Measurements from ENCODE around the gene EPS15.

- no peak for TF ChIP-seq TBP (optimal IDR thresholded peaks at IDR 0.05; ENCODE audit: low read depth, low read length)
- TF ChIP-seq, protein P1, sequence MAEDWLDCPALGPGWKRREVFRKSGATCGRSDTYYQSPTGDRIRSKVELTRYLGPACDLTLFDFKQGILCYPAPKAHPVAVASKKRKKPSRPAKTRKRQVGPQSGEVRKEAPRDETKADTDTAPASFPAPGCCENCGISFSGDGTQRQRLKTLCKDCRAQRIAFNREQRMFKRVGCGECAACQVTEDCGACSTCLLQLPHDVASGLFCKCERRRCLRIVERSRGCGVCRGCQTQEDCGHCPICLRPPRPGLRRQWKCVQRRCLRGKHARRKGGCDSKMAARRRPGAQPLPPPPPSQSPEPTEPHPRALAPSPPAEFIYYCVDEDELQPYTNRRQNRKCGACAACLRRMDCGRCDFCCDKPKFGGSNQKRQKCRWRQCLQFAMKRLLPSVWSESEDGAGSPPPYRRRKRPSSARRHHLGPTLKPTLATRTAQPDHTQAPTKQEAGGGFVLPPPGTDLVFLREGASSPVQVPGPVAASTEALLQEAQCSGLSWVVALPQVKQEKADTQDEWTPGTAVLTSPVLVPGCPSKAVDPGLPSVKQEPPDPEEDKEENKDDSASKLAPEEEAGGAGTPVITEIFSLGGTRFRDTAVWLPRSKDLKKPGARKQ (CRISPR knock-in tag; IDR thresholded peaks at IDR 0.05): no peak
- no peak for TF ChIP-seq CREB1 (IDR thresholded peaks at IDR 0.05)
- TF ChIP-seq CREB1 (CRISPR knock-in tag; IDR thresholded peaks at IDR 0.05): no peak
- TF ChIP-seq ZNF232 (CRISPR knock-in tag; IDR thresholded peaks at IDR 0.05): no peak
- no peak for TF ChIP-seq CTCF (IDR thresholded peaks at IDR 0.05 in 2 of 3, conservative IDR thresholded peaks at IDR 0.05 in 1 of 3; ENCODE audit: insufficient read depth in 2 of 3, low read depth in 1 of 3, low read length in 3 of 3)
- TF ChIP-seq MAX (CRISPR knock-in tag; IDR thresholded peaks at IDR 0.05): no peak
- no peak for TF ChIP-seq ZFPM2 (CRISPR knock-in tag; IDR thresholded peaks at IDR 0.05)
- TF ChIP-seq SMAD1 (IDR thresholded peaks at IDR 0.05; ENCODE audit: low read depth, low read length, partially characterized antibody): no peak
- TF ChIP-seq POLR2G (IDR thresholded peaks at IDR 0.05; ENCODE audit: low read depth, low read length): no peak
- TF ChIP-seq, protein P2, sequence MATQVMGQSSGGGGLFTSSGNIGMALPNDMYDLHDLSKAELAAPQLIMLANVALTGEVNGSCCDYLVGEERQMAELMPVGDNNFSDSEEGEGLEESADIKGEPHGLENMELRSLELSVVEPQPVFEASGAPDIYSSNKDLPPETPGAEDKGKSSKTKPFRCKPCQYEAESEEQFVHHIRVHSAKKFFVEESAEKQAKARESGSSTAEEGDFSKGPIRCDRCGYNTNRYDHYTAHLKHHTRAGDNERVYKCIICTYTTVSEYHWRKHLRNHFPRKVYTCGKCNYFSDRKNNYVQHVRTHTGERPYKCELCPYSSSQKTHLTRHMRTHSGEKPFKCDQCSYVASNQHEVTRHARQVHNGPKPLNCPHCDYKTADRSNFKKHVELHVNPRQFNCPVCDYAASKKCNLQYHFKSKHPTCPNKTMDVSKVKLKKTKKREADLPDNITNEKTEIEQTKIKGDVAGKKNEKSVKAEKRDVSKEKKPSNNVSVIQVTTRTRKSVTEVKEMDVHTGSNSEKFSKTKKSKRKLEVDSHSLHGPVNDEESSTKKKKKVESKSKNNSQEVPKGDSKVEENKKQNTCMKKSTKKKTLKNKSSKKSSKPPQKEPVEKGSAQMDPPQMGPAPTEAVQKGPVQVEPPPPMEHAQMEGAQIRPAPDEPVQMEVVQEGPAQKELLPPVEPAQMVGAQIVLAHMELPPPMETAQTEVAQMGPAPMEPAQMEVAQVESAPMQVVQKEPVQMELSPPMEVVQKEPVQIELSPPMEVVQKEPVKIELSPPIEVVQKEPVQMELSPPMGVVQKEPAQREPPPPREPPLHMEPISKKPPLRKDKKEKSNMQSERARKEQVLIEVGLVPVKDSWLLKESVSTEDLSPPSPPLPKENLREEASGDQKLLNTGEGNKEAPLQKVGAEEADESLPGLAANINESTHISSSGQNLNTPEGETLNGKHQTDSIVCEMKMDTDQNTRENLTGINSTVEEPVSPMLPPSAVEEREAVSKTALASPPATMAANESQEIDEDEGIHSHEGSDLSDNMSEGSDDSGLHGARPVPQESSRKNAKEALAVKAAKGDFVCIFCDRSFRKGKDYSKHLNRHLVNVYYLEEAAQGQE (IDR thresholded peaks at IDR 0.05; ENCODE audit: borderline replicate concordance): no peak
- TF ChIP-seq, protein P2 (CRISPR knock-in tag; IDR thresholded peaks at IDR 0.05; ENCODE audit: low read depth): no peak
- no peak for TF ChIP-seq FOXM1 (IDR thresholded peaks at IDR 0.05; ENCODE audit: low read depth)
- no peak for TF ChIP-seq FOXM1 (CRISPR knock-in tag; IDR thresholded peaks at IDR 0.05; ENCODE audit: low read depth)
- TF ChIP-seq ZNF133 (CRISPR knock-in tag; IDR thresholded peaks at IDR 0.05): no peak
- no peak for TF ChIP-seq SMC3 (conservative IDR thresholded peaks at IDR 0.05; ENCODE audit: insufficient read depth, low read depth, low read length)
These were observed 133.3 kb downstream of the EPS15 start for GRCh38 chr1:51385776-51386175.

All from K562 (cell line).